CMK (cell line): ENCODE results near the gene NPW.
"Not testable (repeated sequence)": the region's sequence is repeated elsewhere in the genome, so short reads cannot be mapped to it uniquely, and the experiment has no call there.

Experiments used
- DNase-seq: peaks from one replicate; pipeline ENCODE4 v3.0.0-alpha.2; 2010; ENCODE audit warnings: low read depth

NPW gene

GRCh38 chr16:2023092-2024031, 3.8 kb downstream of the NPW start:
- DNase-seq, result no peak

GRCh38 chr16:2024032-2024420, 4.4 kb downstream of the NPW start:
- no peak for DNase-seq

GRCh38 chr16:2025251-2025650, 5.7 kb downstream of the NPW start:
- DNase-seq, result no peak

GRCh38 chr16:2025878-2026460, 6.4 kb downstream of the NPW start:
- DNase-seq, result no peak

GRCh38 chr16:2026461-2027023, 7.0 kb downstream of the NPW start, which contains the start of gene NHERF2:
Gene NHERF2, plus strand, starts transcription at chr16:2026902. Its CDS starts 104 bp downstream, at chr16:2027006.
- DNase-seq, result no peak

GRCh38 chr16:2027024-2028010, 7.7 kb downstream of the NPW start:
- DNase-seq, result no peak

- DNase-seq, result no peak
These were observed 8.6 kb downstream of the NPW start for GRCh38 chr16:2028146-2028545.

GRCh38 chr16:2028620-2029220, 9.1 kb downstream of the NPW start:
- no peak for DNase-seq

- no peak for DNase-seq
These were observed 9.8 kb downstream of the NPW start for GRCh38 chr16:2029350-2029749.

- no peak for DNase-seq
These were observed 10.5 kb downstream of the NPW start for GRCh38 chr16:2030036-2030435.

- no peak for DNase-seq
These were observed 11.5 kb downstream of the NPW start for GRCh38 chr16:2031081-2031577.

GRCh38 chr16:2032285-2033056, 12.9 kb downstream of the NPW start:
- DNase-seq, result no peak

GRCh38 chr16:2033057-2033908, 13.7 kb downstream of the NPW start:
- no peak for DNase-seq

- not testable (repeated sequence) for DNase-seq
These were observed 14.5 kb downstream of the NPW start for GRCh38 chr16:2033909-2034695.

GRCh38 chr16:2034696-2035430, 15.3 kb downstream of the NPW start:
- DNase-seq, result no peak

- DNase-seq, result no peak
These were observed 16.0 kb downstream of the NPW start for GRCh38 chr16:2035431-2036199.
